Panc1 (cell line): ENCODE data around the gene HMGXB4. TPM values are rescaled to one million over a fixed set of nuclear protein-coding genes. Genes with fewer than 3 reads are reported as not detected.
A peak's percentile ranks its signal among the peaks of the same experiment; 100 is the strongest.

Experiments
- ATAC-seq: fragments of 200-7000 bp; cut with Tn5 transposase; 2 replicates; pipeline ENCODE4 v1.9.1; 2020; ENCODE audit warnings: mild to moderate bottlenecking, moderate library complexity
- BruUV-seq: library from RNA; stranded (reverse); fragments of 400-500 nt; replicated peaks from 2 replicates; lab custom pipeline; 2021; lab: Mats Ljungman, UMichigan
- CTCF ChIA-PET: fragments of 300-600 bp; sonication (Branson Sonifier 250); formaldehyde crosslinking; loops from one replicate; lab custom pipeline; 2022; ENCODE audit warnings: antibody characterized with exemption; lab: Charles Lee
- POLR2A ChIA-PET: fragments of 300-600 bp; sonication (Branson Sonifier 250); formaldehyde crosslinking; loops from one replicate; lab custom pipeline; 2022; ENCODE audit warnings: antibody characterized with exemption; lab: Charles Lee
- DNase-seq: peaks from one replicate; pipeline ENCODE4 v3.0.0-alpha.2; 2010; ENCODE audit warnings: low read depth, low spot score
- H3K27ac ChIP-seq: 2 replicates; pipeline ENCODE4 v1.5.1; 2011; ENCODE audit warnings: mild to moderate bottlenecking, low read length, inconsistent platforms
- H3K27me3 ChIP-seq: fragments of 200-500 bp; sonication (Bioruptor generic); 2 replicates; pipeline ENCODE4 v1.6.0; 2014; ENCODE audit warnings: low read length, inconsistent platforms; ENCODE audit not compliant: control insufficient read depth, insufficient read depth
- H3K36me3 ChIP-seq: fragments of 200-500 bp; sonication (Bioruptor generic); 2 replicates; pipeline ENCODE4 v1.5.1; 2014; ENCODE audit warnings: inconsistent platforms, mild to moderate bottlenecking, low read length, moderate library complexity; ENCODE audit not compliant: control insufficient read depth, insufficient read depth
- H3K4me1 ChIP-seq: 2 replicates; pipeline ENCODE4 v1.5.1; 2011; ENCODE audit warnings: inconsistent platforms, mild to moderate bottlenecking, low read length, moderate library complexity; ENCODE audit not compliant: control insufficient read depth, insufficient read depth
- H3K4me3 ChIP-seq, 2 experiments: 2 replicates each; pipeline ENCODE4 v1.5.1; 2011 to 2012; ENCODE audit warnings: low read depth in 2 of 2, low read length in 2 of 2, mild to moderate bottlenecking in 2 of 2, inconsistent platforms in 1 of 2, moderate library complexity in 1 of 2
- H3K9me3 ChIP-seq: fragments of 200-500 bp; sonication (Bioruptor generic); 2 replicates; pipeline ENCODE4 v1.5.1; 2014; ENCODE audit warnings: low read depth, mild to moderate bottlenecking, inconsistent platforms, low read length, moderate library complexity; ENCODE audit not compliant: control insufficient read depth, insufficient read depth
- POLR2AphosphoS5 ChIP-seq: IDR thresholded peaks from 2 replicates; pipeline ENCODE4 v1.6.1; 2012; ENCODE audit warnings: mild to moderate bottlenecking, low read depth, low read length, moderate library complexity
- SIN3A ChIP-seq: IDR thresholded peaks from 2 replicates; pipeline ENCODE4 v1.6.1; 2012; ENCODE audit warnings: low read depth, mild to moderate bottlenecking, low read length, moderate library complexity, borderline replicate concordance; ENCODE audit not compliant: insufficient read depth
- TCF7L2 ChIP-seq: IDR thresholded peaks from 2 replicates; pipeline ENCODE4 v1.6.1; 2011; ENCODE audit warnings: mild to moderate bottlenecking, low read depth, low read length, inconsistent platforms
- in situ Hi-C: cut with HindIII; loops from 2 replicates; pipeline ENCODE4 v1.10.0; 2016; ENCODE audit warnings: low sequenced_read_pairs, low pct_unique_long_range_greater_than_20kb
- intact Hi-C: fragments of 100-400 bp; cut with micrococcal nuclease; formaldehyde crosslinking; loops from one replicate; pipeline ENCODE4 v1.10.0; 2022; ENCODE audit not compliant: unreplicated experiment
- total RNA-seq: library from RNA; stranded (reverse); gene quantifications from one replicate; pipeline ENCODE4 v1.2.1, GENCODE V29; 2021; ENCODE audit not compliant: unreplicated experiment
- TF ChIP-seq, protein P1 (sequence below), 2 experiments: IDR thresholded peaks; 2 replicates each; pipeline ENCODE4 v1.6.1; 2011 to 2012; ENCODE audit warnings: low read depth in 2 of 2, control low read depth in 1 of 2, low read length in 1 of 2, mild to moderate bottlenecking in 1 of 2, moderate library complexity in 1 of 2; ENCODE audit not compliant: insufficient read depth in 1 of 2
- TF ChIP-seq, protein P2 (sequence below): fragments of 450-650 bp; IDR thresholded peaks from 2 replicates; pipeline ENCODE4 v1.5.1; 2017; ENCODE audit warnings: mild to moderate bottlenecking

Gene HMGXB4
- total RNA-seq, 1 experiment from 2014 or later: 23.7 TPM

GRCh38 chr22:35230417-35230816 lies 26.9 kb upstream of the HMGXB4 start:
- ChIA-PET CTCF (interaction anchor here (0.9 to 1.4 kb wide), 2 partner anchors 74 to 80 kb away, joined by 3 to 7 read pairs; no protein-coding TSS in a partner anchor), POLR2A (no interaction called here)
- Histone ChIP-seq H3K9me3 (no peaks in the 10 kb centered on the region), H3K4me1 (no peaks in the 10 kb centered on the region), H3K4me3 (0 out of 4 replicates have a peak overlapping the region, but pooled peaks of 1 of the 2 experiments have one; percentile 4), H3K27me3 (no peaks in the 10 kb centered on the region), H3K36me3 (no peaks in the 10 kb centered on the region), H3K27ac (no peak overlapping the region)
- intact Hi-C loops: loop anchor here (5.0 kb wide), 1 partner anchor 73 kb away; no protein-coding TSS in a partner anchor
- BruUV-seq: no TSS peak
- TF ChIP-seq, protein P1, sequence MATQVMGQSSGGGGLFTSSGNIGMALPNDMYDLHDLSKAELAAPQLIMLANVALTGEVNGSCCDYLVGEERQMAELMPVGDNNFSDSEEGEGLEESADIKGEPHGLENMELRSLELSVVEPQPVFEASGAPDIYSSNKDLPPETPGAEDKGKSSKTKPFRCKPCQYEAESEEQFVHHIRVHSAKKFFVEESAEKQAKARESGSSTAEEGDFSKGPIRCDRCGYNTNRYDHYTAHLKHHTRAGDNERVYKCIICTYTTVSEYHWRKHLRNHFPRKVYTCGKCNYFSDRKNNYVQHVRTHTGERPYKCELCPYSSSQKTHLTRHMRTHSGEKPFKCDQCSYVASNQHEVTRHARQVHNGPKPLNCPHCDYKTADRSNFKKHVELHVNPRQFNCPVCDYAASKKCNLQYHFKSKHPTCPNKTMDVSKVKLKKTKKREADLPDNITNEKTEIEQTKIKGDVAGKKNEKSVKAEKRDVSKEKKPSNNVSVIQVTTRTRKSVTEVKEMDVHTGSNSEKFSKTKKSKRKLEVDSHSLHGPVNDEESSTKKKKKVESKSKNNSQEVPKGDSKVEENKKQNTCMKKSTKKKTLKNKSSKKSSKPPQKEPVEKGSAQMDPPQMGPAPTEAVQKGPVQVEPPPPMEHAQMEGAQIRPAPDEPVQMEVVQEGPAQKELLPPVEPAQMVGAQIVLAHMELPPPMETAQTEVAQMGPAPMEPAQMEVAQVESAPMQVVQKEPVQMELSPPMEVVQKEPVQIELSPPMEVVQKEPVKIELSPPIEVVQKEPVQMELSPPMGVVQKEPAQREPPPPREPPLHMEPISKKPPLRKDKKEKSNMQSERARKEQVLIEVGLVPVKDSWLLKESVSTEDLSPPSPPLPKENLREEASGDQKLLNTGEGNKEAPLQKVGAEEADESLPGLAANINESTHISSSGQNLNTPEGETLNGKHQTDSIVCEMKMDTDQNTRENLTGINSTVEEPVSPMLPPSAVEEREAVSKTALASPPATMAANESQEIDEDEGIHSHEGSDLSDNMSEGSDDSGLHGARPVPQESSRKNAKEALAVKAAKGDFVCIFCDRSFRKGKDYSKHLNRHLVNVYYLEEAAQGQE (IDR thresholded peaks at IDR 0.05; ENCODE audit: insufficient read depth in 1 of 2, low read depth in 2 of 2, low read length in 1 of 2): no peak
- no peak for TF ChIP-seq TCF7L2
- no peak for TF ChIP-seq POLR2AphosphoS5
- no peak for TF ChIP-seq SIN3A
- TF ChIP-seq, protein P2, sequence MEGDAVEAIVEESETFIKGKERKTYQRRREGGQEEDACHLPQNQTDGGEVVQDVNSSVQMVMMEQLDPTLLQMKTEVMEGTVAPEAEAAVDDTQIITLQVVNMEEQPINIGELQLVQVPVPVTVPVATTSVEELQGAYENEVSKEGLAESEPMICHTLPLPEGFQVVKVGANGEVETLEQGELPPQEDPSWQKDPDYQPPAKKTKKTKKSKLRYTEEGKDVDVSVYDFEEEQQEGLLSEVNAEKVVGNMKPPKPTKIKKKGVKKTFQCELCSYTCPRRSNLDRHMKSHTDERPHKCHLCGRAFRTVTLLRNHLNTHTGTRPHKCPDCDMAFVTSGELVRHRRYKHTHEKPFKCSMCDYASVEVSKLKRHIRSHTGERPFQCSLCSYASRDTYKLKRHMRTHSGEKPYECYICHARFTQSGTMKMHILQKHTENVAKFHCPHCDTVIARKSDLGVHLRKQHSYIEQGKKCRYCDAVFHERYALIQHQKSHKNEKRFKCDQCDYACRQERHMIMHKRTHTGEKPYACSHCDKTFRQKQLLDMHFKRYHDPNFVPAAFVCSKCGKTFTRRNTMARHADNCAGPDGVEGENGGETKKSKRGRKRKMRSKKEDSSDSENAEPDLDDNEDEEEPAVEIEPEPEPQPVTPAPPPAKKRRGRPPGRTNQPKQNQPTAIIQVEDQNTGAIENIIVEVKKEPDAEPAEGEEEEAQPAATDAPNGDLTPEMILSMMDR: no peak
- DNase-seq (no peak), ATAC-seq (no peak)
- in situ Hi-C loops: no loop called here

- BruUV-seq: no TSS peak
- Histone ChIP-seq H3K4me3 (0 out of 4 replicates have a peak overlapping the region, but pooled peaks have one; percentile 4 to 9), H3K9me3 (no peaks in the 10 kb centered on the region), H3K27me3 (no peaks in the 10 kb centered on the region), H3K27ac (no peak overlapping the region), H3K36me3 (no peaks in the 10 kb centered on the region), H3K4me1 (no peaks in the 10 kb centered on the region)
- CTCF ChIA-PET: interaction anchor here (0.6 to 1.4 kb wide), 6 partner anchors 14 to 80 kb away, joined by 3 to 9 read pairs (median 7); no protein-coding TSS in a partner anchor
- POLR2A ChIA-PET: no interaction called here
- ATAC-seq: peak; percentile 63
- TF ChIP-seq SIN3A (no peak), POLR2AphosphoS5 (no peak)
- TF ChIP-seq, protein P1 (IDR thresholded peaks at IDR 0.05; ENCODE audit: insufficient read depth in 1 of 2, low read depth in 2 of 2, low read length in 1 of 2): no peak
- TF ChIP-seq, protein P2: no peak
- DNase-seq: no peak
- in situ Hi-C loops (no loop called here), intact Hi-C loops (loop anchor here (5.0 kb wide), 1 partner anchor 74 kb away; no protein-coding TSS in a partner anchor)
Measured at GRCh38 chr22:35230839-35231584, 26.3 kb upstream of the HMGXB4 start.
